ENCODE data around the gene RHCG.

DNA sequence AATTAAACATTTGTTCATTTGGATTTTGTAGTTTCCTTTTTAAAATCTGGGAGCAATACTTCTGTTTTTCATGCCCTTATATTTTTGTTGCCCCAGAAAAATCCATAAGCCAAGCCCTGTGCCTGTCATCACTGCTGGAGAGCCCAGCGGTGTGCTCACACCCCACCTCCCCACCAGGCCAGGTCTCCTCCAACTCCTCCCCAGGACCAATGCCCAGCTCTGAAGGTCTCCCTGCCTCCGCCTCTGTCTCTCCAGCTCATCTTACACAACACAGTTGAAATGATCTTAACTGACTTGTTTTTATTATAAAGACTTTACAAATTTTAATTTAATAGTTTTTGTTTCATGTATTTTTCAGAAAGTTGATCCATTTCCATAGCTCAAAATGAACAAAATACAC is 66.4 kb downstream of the RHCG start:
- TF ChIP-seq, protein P1, sequence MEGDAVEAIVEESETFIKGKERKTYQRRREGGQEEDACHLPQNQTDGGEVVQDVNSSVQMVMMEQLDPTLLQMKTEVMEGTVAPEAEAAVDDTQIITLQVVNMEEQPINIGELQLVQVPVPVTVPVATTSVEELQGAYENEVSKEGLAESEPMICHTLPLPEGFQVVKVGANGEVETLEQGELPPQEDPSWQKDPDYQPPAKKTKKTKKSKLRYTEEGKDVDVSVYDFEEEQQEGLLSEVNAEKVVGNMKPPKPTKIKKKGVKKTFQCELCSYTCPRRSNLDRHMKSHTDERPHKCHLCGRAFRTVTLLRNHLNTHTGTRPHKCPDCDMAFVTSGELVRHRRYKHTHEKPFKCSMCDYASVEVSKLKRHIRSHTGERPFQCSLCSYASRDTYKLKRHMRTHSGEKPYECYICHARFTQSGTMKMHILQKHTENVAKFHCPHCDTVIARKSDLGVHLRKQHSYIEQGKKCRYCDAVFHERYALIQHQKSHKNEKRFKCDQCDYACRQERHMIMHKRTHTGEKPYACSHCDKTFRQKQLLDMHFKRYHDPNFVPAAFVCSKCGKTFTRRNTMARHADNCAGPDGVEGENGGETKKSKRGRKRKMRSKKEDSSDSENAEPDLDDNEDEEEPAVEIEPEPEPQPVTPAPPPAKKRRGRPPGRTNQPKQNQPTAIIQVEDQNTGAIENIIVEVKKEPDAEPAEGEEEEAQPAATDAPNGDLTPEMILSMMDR (IDR thresholded peaks at IDR 0.05), result no peak
- TF ChIP-seq POLR2A (IDR thresholded peaks at IDR 0.05) (no peak), POLR2AphosphoS5 (IDR thresholded peaks at IDR 0.05) (no peak)
